Activated T-cell treated with anti-CD3 and anti-CD28 coated beads, Interleukin-2, amount 50 U/mL, for 72 hours (primary cell): ENCODE measurements around the gene CAPZA2. TPM values are rescaled to one million over a fixed set of nuclear protein-coding genes. Genes with fewer than 3 reads are reported as not detected.
"Not testable (repeated sequence)": the region's sequence is repeated elsewhere in the genome, so short reads cannot be mapped to it uniquely, and the experiment has no call there.

Experiments
- ATAC-seq, 2 donors: fragments of 150-1000 bp; cut with Tn5 transposase; replicated peaks in 1 of 2; 2 replicates each; pipeline ENCODE4 v1.10.0; 2021; ENCODE audit warnings: moderate library complexity in 2 of 2, mild to moderate bottlenecking in 1 of 2
- DNase-seq, 2 donors: peaks; one replicate each; pipeline ENCODE4 v3.0.0; 2021 to 2022; ENCODE audit warnings: mixed read lengths in 1 of 2
- H3K27ac Mint-ChIP-seq: one replicate; pipeline ENCODE4 v1.8.0; 2022; ENCODE audit warnings: mild to moderate bottlenecking, moderate library complexity, mixed read lengths
- H3K27me3 Mint-ChIP-seq: one replicate; pipeline ENCODE4 v1.8.0; 2022; ENCODE audit warnings: low read depth, mixed read lengths
- H3K36me3 Mint-ChIP-seq, 2 donors: one replicate each; pipeline ENCODE4 v1.8.0; 2022; ENCODE audit warnings: mixed read lengths in 2 of 2, mild to moderate bottlenecking in 1 of 2; ENCODE audit not compliant: insufficient read depth in 2 of 2
- H3K4me1 Mint-ChIP-seq: one replicate; pipeline ENCODE4 v1.8.0; 2022; ENCODE audit warnings: low read depth, mixed read lengths
- H3K4me3 Mint-ChIP-seq, 2 donors: one replicate each; pipeline ENCODE4 v1.8.0; 2022; ENCODE audit warnings: mild to moderate bottlenecking in 2 of 2, mixed read lengths in 2 of 2, moderate library complexity in 2 of 2
- H3K9me3 Mint-ChIP-seq, 2 donors: one replicate each; pipeline ENCODE4 v1.8.0; 2022; ENCODE audit warnings: mixed read lengths in 2 of 2
- total RNA-seq, 2 donors: library from RNA; stranded (reverse); gene quantifications; one replicate each; pipeline ENCODE4 v1.2.3, GENCODE V29; 2022

Gene CAPZA2
- total RNA-seq, 2 donors from 2014 or later, result 128 to 144 TPM

DNA sequence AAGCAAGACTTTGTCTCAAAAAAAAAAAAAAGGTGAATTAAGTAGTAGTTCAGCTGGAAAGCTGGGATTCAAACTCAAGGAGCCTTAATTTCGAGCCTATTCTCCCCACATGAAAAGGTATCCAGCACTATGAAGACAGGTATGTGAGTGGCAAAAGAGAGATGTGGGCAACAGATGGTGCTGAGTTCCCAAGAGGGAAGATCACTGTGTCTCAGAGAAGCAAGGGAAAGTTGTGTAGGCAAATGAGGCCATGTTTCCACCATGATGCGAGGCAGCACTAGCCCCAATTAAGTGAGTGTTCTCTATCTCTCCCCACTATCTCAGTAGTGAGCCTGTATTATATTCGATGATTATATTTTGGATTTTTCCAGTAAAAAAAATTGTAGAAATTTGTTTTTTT lies 71.1 kb downstream of the CAPZA2 start:
- ATAC-seq (no peak), DNase-seq (no peak)
- H3K4me1 Mint-ChIP-seq, result peaks cover 8% of the 10 kb centered on the region
- H3K27me3 Mint-ChIP-seq, result peaks cover 36% of the 10 kb centered on the region
- no peak overlapping the region for H3K27ac Mint-ChIP-seq
- no peaks in the 10 kb centered on the region for H3K36me3 Mint-ChIP-seq
- no peaks in the 10 kb centered on the region for H3K9me3 Mint-ChIP-seq
- H3K4me3 Mint-ChIP-seq, result no peak overlapping the region

- ATAC-seq (no peak), DNase-seq (no peak)
- no peak overlapping the region for H3K27ac Mint-ChIP-seq
Observed at GRCh38 chr7:116934580-116934979, 72.2 kb downstream of the CAPZA2 start.

GRCh38 chr7:116936844-116937243 lies 74.5 kb downstream of the CAPZA2 start:
- H3K36me3 Mint-ChIP-seq, H3K27ac Mint-ChIP-seq, H3K9me3 Mint-ChIP-seq, H3K4me1 Mint-ChIP-seq, DNase-seq, H3K4me3 Mint-ChIP-seq: not testable (repeated sequence)
- peaks cover 14% of the 10 kb centered on the region for H3K27me3 Mint-ChIP-seq
- ATAC-seq, result peak in 1 of 2 donors; percentile 17

More at GRCh38 chr7:116934580-116934979, 72.2 kb downstream of the CAPZA2 start:
- Mint-ChIP-seq H3K4me1 (peaks cover 8% of the 10 kb centered on the region), H3K27me3 (peaks cover 30% of the 10 kb centered on the region), H3K36me3 (no peaks in the 10 kb centered on the region), H3K9me3 (no peaks in the 10 kb centered on the region), H3K4me3 (no peak overlapping the region)

DNA sequence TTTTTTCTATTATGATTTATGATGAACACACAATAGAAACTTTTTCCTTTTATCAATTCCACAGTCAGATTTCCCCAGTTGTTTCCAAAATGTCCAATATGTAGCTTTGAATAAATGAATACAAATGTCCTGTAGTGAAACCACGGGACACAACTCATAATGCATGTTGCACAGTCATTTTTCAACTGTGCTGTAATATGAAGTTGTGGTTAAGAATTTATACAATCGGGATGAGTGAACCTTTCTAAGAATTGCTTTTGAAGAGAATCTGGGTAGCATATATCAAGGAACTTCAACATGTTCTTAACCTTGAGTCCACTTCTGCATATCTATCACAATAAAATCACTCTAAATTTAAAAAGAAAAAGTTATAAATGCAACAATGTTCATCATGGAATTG lies 76.3 kb downstream of the CAPZA2 start:
- no peaks in the 10 kb centered on the region for H3K9me3 Mint-ChIP-seq
- H3K27ac Mint-ChIP-seq, result no peak overlapping the region
- DNase-seq, result no peak
- ATAC-seq, result peak in 1 of 2 donors; percentile 73
- H3K4me1 Mint-ChIP-seq, result no peaks in the 10 kb centered on the region
- H3K4me3 Mint-ChIP-seq, result no peak overlapping the region
- no peaks in the 10 kb centered on the region for H3K36me3 Mint-ChIP-seq
- peaks cover 14% of the 10 kb centered on the region for H3K27me3 Mint-ChIP-seq

GRCh38 chr7:116940689-116941370 lies 78.4 kb downstream of the CAPZA2 start:
- no peak for DNase-seq
- H3K9me3 Mint-ChIP-seq, result no peaks in the 10 kb centered on the region
- no peak for ATAC-seq
- H3K27me3 Mint-ChIP-seq, result peaks cover 10% of the 10 kb centered on the region
- no peaks in the 10 kb centered on the region for H3K36me3 Mint-ChIP-seq
- no peak overlapping the region for H3K4me3 Mint-ChIP-seq
- H3K4me1 Mint-ChIP-seq, result no peaks in the 10 kb centered on the region
- no peak overlapping the region for H3K27ac Mint-ChIP-seq

GRCh38 chr7:116942504-116942903 lies 80.1 kb downstream of the CAPZA2 start:
- Mint-ChIP-seq H3K36me3 (no peaks in the 10 kb centered on the region), H3K9me3 (no peaks in the 10 kb centered on the region), H3K4me1 (no peaks in the 10 kb centered on the region), H3K27me3 (peaks cover 3% of the 10 kb centered on the region), H3K4me3 (no peak overlapping the region), H3K27ac (no peak overlapping the region)
- no peak for DNase-seq
- no peak for ATAC-seq

GRCh38 chr7:116948934-116949333 lies 86.5 kb downstream of the CAPZA2 start:
- peaks cover 13% of the 10 kb centered on the region for H3K27me3 Mint-ChIP-seq
- ATAC-seq (no peak), DNase-seq (no peak)
- H3K27ac Mint-ChIP-seq, result no peak overlapping the region
- no peaks in the 10 kb centered on the region for H3K36me3 Mint-ChIP-seq
- peaks cover 4% of the 10 kb centered on the region for H3K4me1 Mint-ChIP-seq
- no peaks in the 10 kb centered on the region for H3K9me3 Mint-ChIP-seq
- H3K4me3 Mint-ChIP-seq, result no peak overlapping the region

DNA sequence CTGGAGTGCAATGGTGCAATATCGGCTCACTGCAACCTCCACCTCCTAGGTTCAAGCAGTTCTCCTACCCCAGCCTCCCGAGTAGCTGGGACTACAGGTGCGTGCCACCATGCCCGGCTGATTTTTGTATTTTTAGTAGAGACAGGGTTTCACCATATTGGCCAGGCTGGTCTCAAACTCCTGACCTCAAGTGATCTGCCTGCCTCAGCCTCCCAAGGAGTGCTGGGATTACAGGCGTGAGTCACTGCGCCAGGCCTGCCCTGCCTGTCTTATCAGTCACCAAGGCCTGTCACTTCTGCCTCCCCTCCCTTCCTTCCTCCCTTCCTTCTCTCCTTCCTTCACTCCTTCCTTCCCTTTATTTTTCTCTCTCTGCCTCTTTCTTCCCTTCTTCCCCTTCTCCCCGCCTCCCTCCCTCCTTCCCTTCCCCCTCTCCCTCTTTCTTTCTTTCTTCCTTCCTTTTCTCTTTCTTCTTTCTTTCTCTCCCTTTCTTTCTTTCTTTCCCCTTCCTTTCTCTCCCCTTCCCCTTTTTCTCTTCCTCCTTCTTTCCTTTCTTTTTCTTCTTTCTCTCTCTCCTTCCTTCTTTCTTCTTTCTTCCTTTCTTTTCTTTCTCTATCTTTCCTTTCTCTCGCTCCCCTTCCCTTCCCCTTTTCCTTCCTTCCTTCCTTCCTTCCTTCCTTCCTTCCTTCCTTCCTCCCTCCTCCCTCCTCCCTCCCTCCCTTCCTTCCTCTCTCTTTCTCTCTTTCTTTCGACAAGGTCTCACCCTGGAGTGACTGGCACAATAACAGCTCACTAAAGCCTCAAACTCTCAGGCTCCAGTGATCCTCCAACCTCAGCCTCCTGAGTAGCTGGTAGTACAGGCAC lies 87.8 kb downstream of the CAPZA2 start:
- no peak for DNase-seq
- peaks cover 11% of the 10 kb centered on the region for H3K4me1 Mint-ChIP-seq
- no peaks in the 10 kb centered on the region for H3K9me3 Mint-ChIP-seq
- H3K27me3 Mint-ChIP-seq, result peaks cover 13% of the 10 kb centered on the region
- H3K36me3 Mint-ChIP-seq, result peaks cover 0 to 3% of the 10 kb centered on the region in 2 donors
- no peak for ATAC-seq
- no peak overlapping the region for H3K4me3 Mint-ChIP-seq
- H3K27ac Mint-ChIP-seq, result peak overlapping the region; percentile 69

DNA sequence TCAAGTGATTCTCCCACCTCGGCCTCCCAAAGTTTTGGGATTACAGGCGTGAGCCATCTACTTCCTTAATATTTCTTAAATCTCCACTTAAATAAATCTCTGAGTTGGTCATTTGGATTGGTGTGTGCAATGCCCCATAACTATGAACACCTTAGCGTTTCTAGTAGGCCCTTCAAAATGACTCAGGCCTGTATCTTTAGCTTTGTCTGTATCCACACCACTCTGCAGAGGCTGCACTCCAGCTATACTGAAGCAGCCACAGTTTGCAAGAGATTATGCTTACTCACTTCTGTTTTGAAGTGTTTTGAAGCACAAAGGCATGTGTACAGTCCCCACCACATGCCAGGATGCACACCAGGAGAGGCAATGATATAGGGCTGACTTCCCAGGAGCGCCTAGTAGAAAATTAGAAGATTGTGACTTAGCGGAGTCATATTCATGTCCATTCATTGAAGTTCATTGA lies 88.5 kb downstream of the CAPZA2 start:
- Mint-ChIP-seq H3K9me3 (no peaks in the 10 kb centered on the region), H3K27me3 (peaks cover 13% of the 10 kb centered on the region), H3K4me1 (peaks cover 18% of the 10 kb centered on the region), H3K36me3 (peaks cover 0 to 3% of the 10 kb centered on the region in 2 donors), H3K27ac (no peak overlapping the region), H3K4me3 (no peak overlapping the region)
- DNase-seq, result no peak
- ATAC-seq, result no peak

DNA sequence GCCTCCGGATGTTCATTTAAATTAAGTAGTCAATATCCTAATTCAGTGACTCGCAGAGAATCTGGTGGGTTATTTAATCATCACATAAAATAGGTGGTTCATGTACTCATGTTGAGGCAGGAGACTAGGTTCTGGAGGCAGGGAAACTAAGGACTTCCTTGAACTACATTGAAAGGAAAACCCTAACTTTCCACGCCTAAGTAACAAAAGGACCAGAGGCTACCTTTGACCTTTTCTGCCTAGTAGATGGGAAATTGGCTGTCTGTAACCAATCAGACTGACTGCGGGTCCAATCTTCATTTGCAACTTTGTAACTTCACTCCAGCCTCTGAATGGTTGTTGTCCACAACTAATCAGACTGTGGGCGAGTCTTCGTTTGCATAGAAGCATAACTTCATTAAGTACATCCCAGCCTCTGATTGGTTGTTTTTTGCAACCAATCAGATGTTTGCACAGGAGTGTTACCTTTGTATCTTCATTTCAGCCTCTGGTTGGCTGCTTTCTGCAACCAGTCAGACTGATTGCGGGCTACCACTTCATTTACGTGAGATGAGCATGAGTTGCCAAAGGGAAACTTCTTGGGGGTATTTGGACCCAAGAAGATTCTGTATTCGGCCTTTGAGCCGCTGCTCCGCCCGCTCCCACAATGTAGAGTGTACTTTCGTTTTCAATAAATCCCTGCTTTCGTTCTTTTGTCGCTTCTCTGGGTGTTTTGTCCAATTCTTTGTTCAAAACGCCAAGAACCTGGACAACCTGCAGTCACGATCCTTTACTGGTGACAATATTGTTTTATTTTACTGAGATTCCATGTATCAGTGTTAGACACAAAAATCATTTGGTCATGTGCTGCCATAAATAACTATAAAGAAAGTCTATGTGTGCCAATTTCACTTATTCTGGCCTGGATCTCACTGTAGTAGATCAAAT lies 89.2 kb downstream of the CAPZA2 start:
- H3K27me3 Mint-ChIP-seq, result peaks cover 13% of the 10 kb centered on the region
- no peaks in the 10 kb centered on the region for H3K9me3 Mint-ChIP-seq
- H3K27ac Mint-ChIP-seq, result peak overlapping the region; percentile 52
- H3K4me1 Mint-ChIP-seq, result peaks cover 25% of the 10 kb centered on the region
- DNase-seq (no peak), ATAC-seq (no peak)
- peaks cover 0 to 3% of the 10 kb centered on the region in 2 donors for H3K36me3 Mint-ChIP-seq
- H3K4me3 Mint-ChIP-seq, result peak overlapping the region in 1 of 2 donors; percentile 81

- Mint-ChIP-seq H3K27ac (peak overlapping the region; percentile 90), H3K9me3 (no peaks in the 10 kb centered on the region), H3K36me3 (peaks cover 0 to 3% of the 10 kb centered on the region in 2 donors), H3K27me3 (peaks cover 13% of the 10 kb centered on the region), H3K4me3 (peak overlapping the region; percentile 75 to 81), H3K4me1 (peaks cover 28% of the 10 kb centered on the region)
- DNase-seq (no peak), ATAC-seq (peak in 1 of 2 donors; percentile 2)
Observed at GRCh38 chr7:116952635-116953371, 90.4 kb downstream of the CAPZA2 start.

DNA sequence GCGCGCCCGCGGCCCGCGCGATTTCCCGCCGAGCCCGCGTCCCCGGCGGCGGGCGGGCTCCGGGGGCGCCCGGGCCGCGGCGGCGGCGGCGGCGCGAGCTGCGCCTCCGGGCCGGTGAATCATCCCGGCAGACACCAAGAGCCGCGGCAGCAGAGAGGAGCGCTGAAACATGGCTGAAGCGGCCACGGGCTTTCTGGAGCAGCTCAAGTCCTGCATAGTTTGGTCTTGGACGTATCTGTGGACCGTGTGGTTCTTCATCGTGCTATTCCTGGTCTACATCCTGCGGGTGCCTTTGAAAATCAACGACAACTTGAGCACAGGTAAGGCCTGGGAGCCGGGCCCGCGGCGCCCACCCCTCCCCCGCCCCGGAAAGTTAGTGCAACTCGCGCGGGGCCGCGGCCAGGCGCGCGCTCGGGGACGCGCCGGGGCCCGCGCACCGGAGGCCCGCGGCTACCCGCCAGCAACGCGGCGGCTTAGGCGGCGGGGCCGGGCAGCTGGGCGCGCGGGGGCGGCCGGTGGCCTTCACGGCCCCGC lies 91.1 kb downstream of the CAPZA2 start, which contains the start of gene ST7:
TSS of gene ST7 (plus strand) at position 130 of the 534 bp plus-strand sequence. CDS start at position 170, 40 bp downstream.
- H3K9me3 Mint-ChIP-seq, result no peaks in the 10 kb centered on the region
- peaks cover 11% of the 10 kb centered on the region for H3K27me3 Mint-ChIP-seq
- DNase-seq (peak; percentile 79), ATAC-seq (peak; percentile 86 to 89)
- peak within 1 kb of the TSS; percentile 83 to 94 for H3K4me3 Mint-ChIP-seq
- H3K36me3 Mint-ChIP-seq, result peaks cover 0 to 3% of the 10 kb centered on the region in 2 donors
- H3K4me1 Mint-ChIP-seq, result peaks cover 28% of the 10 kb centered on the region
- H3K27ac Mint-ChIP-seq, result peak within 1 kb of the TSS; percentile 91
